ENCODE measurements around the gene CLCF1. TPM values are rescaled to one million over a fixed set of nuclear protein-coding genes. Genes with fewer than 3 reads are reported as not detected.
A peak's percentile ranks its signal among the peaks of the same experiment; 100 is the strongest.

The CLCF1 gene
- total RNA-seq, 1 experiment from 2014 or later, result 2.1 TPM

DNA sequence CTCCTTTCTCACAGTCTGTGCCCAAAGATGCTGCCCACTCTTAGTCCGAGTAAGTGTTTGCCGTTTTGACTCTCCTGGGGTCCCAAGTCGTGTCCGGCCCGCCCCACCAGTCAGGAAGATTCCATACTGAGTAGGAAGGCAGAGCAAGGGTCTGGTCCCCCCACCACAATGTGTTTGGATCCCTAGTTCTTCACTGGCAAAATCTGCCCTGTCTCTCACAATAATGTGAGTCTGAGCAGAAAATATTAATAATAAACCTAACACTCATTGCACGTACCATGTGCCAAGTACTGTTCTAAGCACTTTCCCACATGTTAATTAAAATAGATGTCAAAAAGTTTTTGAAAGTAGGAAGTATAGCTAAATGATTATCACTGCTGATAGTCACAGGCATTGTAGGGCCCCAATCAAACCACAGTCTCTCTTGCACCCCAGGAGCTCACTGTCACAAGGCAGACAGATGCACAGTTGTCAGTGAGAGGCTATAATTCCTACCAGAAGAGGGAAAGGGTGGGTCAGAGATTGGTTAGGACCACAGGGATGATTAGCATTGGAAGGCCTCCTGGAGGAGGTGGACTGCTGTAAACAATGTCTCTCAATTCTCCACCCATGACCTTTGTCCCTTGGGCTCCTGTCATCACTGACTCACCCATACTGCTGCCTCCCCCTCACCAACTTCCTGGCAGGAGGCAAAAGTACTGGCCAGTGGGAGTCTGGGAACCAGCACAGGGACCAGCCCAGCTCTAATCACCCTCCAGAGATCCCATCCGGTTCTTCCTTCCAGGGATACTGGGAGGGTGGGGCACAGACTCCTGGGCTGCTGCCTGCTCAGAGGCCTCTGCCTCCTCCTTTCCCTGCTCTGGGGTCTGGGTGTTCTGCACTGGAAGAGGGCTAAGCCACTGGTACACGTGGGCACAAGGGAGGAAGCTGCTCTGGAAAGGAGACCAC lies 19.0 kb downstream of the CLCF1 start:
- Histone ChIP-seq H4K91ac (ENCODE audit: insufficient read length, low read depth, low read length) (no peak overlapping the region), H3K56ac (ENCODE audit: insufficient read length, low read depth, low read length) (no peak overlapping the region), H3K79me2 (ENCODE audit: insufficient read depth, low read length) (no peaks in the 10 kb centered on the region), H2BK12ac (ENCODE audit: insufficient read length, low read depth, low read length) (peak overlapping the region; percentile 31), H3K79me1 (ENCODE audit: insufficient read depth, low read depth, low read length, poor library complexity, severe bottlenecking) (no peaks in the 10 kb centered on the region), H4K20me1 (ENCODE audit: control insufficient read depth, insufficient read depth, insufficient read length) (no peaks in the 10 kb centered on the region), H2AFZ (ENCODE audit: low read length) (no peak overlapping the region), H3K23ac (ENCODE audit: insufficient read length, low read depth, low read length) (no peak overlapping the region), H2AK5ac (ENCODE audit: insufficient read length, low read length) (no peak overlapping the region), H3K27me3 (ENCODE audit: insufficient read depth, low read length) (no peaks in the 10 kb centered on the region), H3K9me3 (ENCODE audit: control insufficient read depth, low read depth, low read length) (no peaks in the 10 kb centered on the region), H2BK5ac (ENCODE audit: insufficient read length, low read length) (no peak overlapping the region), H3K23me2 (ENCODE audit: insufficient read length, low read depth, low read length, poor library complexity, severe bottlenecking) (peaks cover 14% of the 10 kb centered on the region), H3K9ac (ENCODE audit: extremely low read depth, insufficient read length, low read length) (peak overlapping the region; percentile 25), H3K18ac (ENCODE audit: insufficient read length, low read depth, low read length) (no peak overlapping the region), H3K27ac (ENCODE audit: insufficient read length, low read depth, low read length) (no peak overlapping the region), H4K5ac (ENCODE audit: insufficient read length, low read depth, low read length) (no peak overlapping the region), H2BK120ac (ENCODE audit: low read depth, low read length, poor library complexity, severe bottlenecking) (no peak overlapping the region), H2BK15ac (ENCODE audit: low read depth, low read length) (no peak overlapping the region), H3K4me1 (ENCODE audit: insufficient read depth, low read length) (no peaks in the 10 kb centered on the region), H4K8ac (replicated peaks; ENCODE audit: insufficient read length, low read depth, low read length) (no peak overlapping the region), H2BK20ac (ENCODE audit: low read depth, low read length, poor library complexity, severe bottlenecking) (no peak overlapping the region), H3K4ac (ENCODE audit: low read depth, low read length) (no peak overlapping the region), H3K14ac (ENCODE audit: insufficient read depth, low read length) (no peak overlapping the region; the same call in 1 of the 2 replicates), H3K4me2 (ENCODE audit: insufficient read depth, insufficient read length, low read length) (peak overlapping the region; percentile 76), H3T11ph (ENCODE audit: low read length) (no peak overlapping the region)
- WGBS (ENCODE audit: extremely low coverage, insufficient read length, low lambda C conversion rate), result no CpG with 5 or more reads among the region's 8 CpGs
- Mint-ChIP-seq H3K4me1 (peaks cover 37 to 47% of the 10 kb centered on the region in 2 experiments), H3K27ac (peak overlapping the region; percentile 92 to 96 (median 93)), H3K9me3 (no peaks in the 10 kb centered on the region), H3K36me3 (ENCODE audit: insufficient read depth in 1 of 3, low read depth in 3 of 3) (no peaks in the 10 kb centered on the region), H3K4me3 (peak overlapping the region; percentile 85 to 92), H3K27me3 (ENCODE audit: low read depth) (peaks cover 19% of the 10 kb centered on the region)
- DNase-seq, result peak; percentile 48
- TF ChIP-seq, protein P1, sequence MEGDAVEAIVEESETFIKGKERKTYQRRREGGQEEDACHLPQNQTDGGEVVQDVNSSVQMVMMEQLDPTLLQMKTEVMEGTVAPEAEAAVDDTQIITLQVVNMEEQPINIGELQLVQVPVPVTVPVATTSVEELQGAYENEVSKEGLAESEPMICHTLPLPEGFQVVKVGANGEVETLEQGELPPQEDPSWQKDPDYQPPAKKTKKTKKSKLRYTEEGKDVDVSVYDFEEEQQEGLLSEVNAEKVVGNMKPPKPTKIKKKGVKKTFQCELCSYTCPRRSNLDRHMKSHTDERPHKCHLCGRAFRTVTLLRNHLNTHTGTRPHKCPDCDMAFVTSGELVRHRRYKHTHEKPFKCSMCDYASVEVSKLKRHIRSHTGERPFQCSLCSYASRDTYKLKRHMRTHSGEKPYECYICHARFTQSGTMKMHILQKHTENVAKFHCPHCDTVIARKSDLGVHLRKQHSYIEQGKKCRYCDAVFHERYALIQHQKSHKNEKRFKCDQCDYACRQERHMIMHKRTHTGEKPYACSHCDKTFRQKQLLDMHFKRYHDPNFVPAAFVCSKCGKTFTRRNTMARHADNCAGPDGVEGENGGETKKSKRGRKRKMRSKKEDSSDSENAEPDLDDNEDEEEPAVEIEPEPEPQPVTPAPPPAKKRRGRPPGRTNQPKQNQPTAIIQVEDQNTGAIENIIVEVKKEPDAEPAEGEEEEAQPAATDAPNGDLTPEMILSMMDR (conservative IDR thresholded peaks at IDR 0.05), result no peak

All from H9 (cell line).